WERI-Rb-1 (cell line): Measurements from ENCODE around the gene CTTN.
A peak's percentile ranks its signal among the peaks of the same experiment; 100 is the strongest.

Source experiments
- DNase-seq: peaks from one replicate; pipeline ENCODE4 v3.0.0-alpha.2; 2020
- H3K27ac ChIP-seq: fragments of 250-450 bp; sonication (Bioruptor Pico); 2 replicates; pipeline ENCODE4 v1.5.1; 2020; ENCODE audit warnings: mild to moderate bottlenecking, moderate library complexity
- H3K27me3 ChIP-seq: fragments of 250-450 bp; sonication (Bioruptor Pico); 2 replicates; pipeline ENCODE4 v1.5.1; 2021; ENCODE audit warnings: mild to moderate bottlenecking, low read depth, moderate library complexity; ENCODE audit not compliant: insufficient read depth, severe bottlenecking
- H3K36me3 ChIP-seq: fragments of 250-450 bp; sonication (Bioruptor Pico); 2 replicates; pipeline ENCODE4 v1.5.1; 2020; ENCODE audit warnings: mild to moderate bottlenecking, moderate library complexity
- H3K4me3 ChIP-seq: 2 replicates; pipeline ENCODE4 v1.5.1; 2011; ENCODE audit warnings: low read depth, mild to moderate bottlenecking, control low read depth, low read length
- H3K9me3 ChIP-seq: fragments of 250-450 bp; sonication (Bioruptor Pico); 2 replicates; pipeline ENCODE4 v1.5.1; 2021; ENCODE audit warnings: mild to moderate bottlenecking, moderate library complexity; ENCODE audit not compliant: severe bottlenecking
- TF ChIP-seq, protein P1 (sequence below): IDR thresholded peaks from 2 replicates; pipeline ENCODE4 v1.5.1; 2011; ENCODE audit warnings: low read depth, mild to moderate bottlenecking, control low read depth, inconsistent platforms, low read length

The CTTN gene

DNA sequence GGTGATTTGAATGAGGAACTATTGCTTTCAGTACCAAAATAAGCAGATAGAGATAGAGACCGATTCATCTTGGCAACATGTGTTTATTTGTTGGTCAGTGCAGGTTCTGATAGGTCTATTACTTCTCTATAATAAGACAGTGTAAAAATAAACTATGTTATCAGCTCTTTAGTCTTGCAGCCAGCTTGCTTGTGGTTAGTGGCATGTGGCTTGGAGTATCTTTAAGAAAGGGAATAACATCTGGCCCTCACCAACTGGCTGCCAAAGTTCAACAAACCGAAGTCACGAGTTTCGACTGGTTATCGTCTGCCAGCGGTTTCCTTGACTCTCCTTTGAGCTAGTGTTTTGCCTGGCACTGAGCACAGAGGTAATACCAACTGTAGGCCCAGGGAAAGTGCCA, 71.8 kb downstream of the CTTN start:
- H3K9me3 ChIP-seq, result no peaks in the 10 kb centered on the region
- TF ChIP-seq, protein P1, sequence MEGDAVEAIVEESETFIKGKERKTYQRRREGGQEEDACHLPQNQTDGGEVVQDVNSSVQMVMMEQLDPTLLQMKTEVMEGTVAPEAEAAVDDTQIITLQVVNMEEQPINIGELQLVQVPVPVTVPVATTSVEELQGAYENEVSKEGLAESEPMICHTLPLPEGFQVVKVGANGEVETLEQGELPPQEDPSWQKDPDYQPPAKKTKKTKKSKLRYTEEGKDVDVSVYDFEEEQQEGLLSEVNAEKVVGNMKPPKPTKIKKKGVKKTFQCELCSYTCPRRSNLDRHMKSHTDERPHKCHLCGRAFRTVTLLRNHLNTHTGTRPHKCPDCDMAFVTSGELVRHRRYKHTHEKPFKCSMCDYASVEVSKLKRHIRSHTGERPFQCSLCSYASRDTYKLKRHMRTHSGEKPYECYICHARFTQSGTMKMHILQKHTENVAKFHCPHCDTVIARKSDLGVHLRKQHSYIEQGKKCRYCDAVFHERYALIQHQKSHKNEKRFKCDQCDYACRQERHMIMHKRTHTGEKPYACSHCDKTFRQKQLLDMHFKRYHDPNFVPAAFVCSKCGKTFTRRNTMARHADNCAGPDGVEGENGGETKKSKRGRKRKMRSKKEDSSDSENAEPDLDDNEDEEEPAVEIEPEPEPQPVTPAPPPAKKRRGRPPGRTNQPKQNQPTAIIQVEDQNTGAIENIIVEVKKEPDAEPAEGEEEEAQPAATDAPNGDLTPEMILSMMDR, result no peak
- H3K27ac ChIP-seq, result no peak overlapping the region
- no peak overlapping the region for H3K4me3 ChIP-seq
- H3K27me3 ChIP-seq, result no peaks in the 10 kb centered on the region
- DNase-seq, result no peak
- H3K36me3 ChIP-seq, result no peaks in the 10 kb centered on the region

DNA sequence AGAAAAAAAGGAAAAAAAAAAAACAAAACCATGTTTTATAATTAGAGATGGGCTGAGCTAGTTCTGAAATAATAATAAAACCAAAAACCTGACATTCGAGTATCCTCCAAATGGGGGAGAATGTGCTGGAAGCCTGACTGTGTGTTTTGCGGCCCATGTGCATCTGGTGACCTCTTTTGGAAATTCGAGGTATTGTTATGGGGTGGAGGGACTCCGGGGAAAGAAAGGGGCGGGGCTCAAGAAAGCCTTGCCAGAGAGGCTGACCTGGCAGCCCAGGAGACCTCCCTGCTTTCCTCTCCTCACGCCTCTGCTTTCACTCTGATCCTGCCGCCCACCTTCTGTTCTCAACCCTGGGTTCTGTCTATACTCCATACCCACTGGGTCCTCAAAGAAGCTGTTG, 72.9 kb downstream of the CTTN start:
- Histone ChIP-seq H3K27me3 (no peaks in the 10 kb centered on the region), H3K27ac (no peak overlapping the region), H3K36me3 (no peaks in the 10 kb centered on the region), H3K4me3 (no peak overlapping the region), H3K9me3 (no peaks in the 10 kb centered on the region)
- TF ChIP-seq, protein P1, result peak; percentile 46; the same call in 1 of the 2 replicates
- DNase-seq, result peak; percentile 62

DNA sequence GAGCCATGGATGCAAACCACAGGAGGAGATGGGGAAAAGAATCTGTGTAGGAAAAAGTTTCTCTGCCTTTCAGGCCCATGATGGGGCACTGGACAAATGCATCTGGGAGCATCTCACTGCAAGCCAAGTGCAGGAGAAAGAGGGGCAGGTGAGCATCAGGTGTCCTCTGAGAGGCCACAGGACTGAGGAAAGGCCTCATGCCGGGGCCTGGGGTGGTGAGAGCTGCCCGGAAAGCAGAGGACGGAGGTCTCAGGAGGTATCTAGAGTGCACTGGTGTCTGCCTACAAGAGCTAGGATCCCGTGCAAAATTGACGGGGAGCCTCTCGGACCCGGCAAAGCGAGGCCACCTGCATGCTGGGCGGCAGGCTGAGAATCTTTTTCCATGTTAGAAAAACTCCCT, 73.9 kb downstream of the CTTN start:
- Histone ChIP-seq H3K27me3 (no peaks in the 10 kb centered on the region), H3K36me3 (no peaks in the 10 kb centered on the region), H3K27ac (no peak overlapping the region), H3K9me3 (no peaks in the 10 kb centered on the region), H3K4me3 (no peak overlapping the region)
- DNase-seq, result no peak
- TF ChIP-seq, protein P1, result no peak

DNA sequence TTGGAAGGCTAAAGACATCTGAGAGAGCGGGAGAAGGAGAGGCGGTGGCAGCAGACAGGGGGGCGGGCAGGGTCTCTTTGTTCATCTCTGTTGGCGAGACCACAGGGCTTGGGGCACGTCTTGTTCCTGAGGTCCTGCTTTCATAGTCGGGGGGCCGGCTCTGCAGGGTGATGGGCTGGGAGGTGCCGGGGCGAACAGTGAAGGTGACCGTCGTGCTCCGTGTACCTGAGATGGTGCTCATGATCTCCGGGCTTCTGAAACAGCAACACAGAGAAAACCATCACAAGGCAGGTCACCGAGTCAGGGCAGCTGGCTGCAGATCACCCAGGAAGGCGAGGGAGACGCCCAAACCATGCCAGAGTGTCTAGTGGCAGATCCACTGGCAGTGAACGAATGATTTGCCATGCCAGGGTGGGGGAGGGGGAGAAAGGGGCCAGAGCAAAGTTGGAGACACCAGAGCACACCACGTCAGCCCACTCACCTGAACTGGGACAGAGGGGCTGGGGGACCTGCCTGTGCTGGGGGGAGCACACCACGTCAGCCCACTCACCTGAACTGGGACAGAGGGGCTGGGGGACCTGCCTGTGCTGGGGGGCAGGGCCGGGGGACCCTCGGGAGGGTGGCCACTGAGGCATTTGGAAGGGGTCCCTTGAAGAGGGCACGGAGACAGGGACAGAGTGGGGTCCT, 75.0 kb downstream of the CTTN start:
- Histone ChIP-seq H3K4me3 (no peak overlapping the region), H3K36me3 (no peaks in the 10 kb centered on the region), H3K9me3 (no peaks in the 10 kb centered on the region), H3K27ac (no peak overlapping the region), H3K27me3 (no peaks in the 10 kb centered on the region)
- TF ChIP-seq, protein P1, result no peak
- no peak for DNase-seq

DNA sequence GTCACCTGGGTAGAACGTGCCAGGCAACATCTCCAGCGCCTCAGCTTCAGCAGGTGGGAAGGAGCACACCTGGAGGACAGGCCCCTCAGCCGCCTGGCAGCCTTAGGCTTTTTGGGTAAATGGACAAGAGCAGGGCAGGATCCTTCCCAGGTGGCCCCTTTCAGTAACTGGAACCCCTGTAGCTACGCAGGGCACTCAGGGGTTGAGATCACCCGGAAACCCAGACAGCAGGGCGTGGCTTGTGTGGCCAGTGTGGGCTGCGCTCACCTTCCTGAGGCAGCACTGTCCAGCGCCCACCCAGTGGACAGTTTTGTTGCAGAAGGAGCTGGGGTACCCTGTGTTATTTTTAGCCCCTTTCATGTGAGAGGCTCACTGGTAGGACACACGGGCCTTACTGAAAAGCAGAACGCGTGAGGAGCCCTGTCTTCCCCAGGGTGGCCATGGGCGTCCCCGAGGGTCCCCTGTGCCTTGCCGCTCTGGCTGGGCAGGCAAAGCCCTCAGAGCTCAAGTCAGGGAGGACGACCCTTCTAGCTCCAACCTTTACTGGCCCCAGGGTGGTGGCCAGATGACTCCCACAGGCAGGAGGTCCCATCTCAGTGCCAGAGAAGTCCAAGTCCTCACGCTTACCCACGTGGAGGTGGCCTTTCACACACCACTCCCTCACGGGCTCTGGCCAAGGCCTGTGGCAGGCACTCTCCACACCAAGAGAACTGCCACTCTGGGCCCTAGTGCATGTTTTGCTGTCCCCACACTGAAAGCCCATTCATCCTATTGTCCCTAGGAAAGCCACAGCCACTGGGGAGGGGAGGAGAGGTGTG, 75.8 kb downstream of the CTTN start:
- TF ChIP-seq, protein P1, result no peak
- Histone ChIP-seq H3K9me3 (no peaks in the 10 kb centered on the region), H3K27ac (no peak overlapping the region), H3K36me3 (no peaks in the 10 kb centered on the region), H3K4me3 (no peak overlapping the region), H3K27me3 (no peaks in the 10 kb centered on the region)
- no peak for DNase-seq
